AG09309 (cell line): Measurements from ENCODE around the gene B3GALT4.
A peak's percentile ranks its signal among the peaks of the same experiment; 100 is the strongest.

Experiments
- DNase-seq: peaks from one replicate; pipeline ENCODE4 v3.0.0-alpha.2; 2010; ENCODE audit warnings: low read depth
- H3K4me3 ChIP-seq: 2 replicates; pipeline ENCODE4 v1.5.1; 2011; ENCODE audit warnings: mild to moderate bottlenecking, low read depth, low read length, moderate library complexity; ENCODE audit not compliant: control insufficient read depth
- TF ChIP-seq, protein P1 (sequence below): IDR thresholded peaks from 2 replicates; pipeline ENCODE4 v1.5.1; 2011; ENCODE audit warnings: mild to moderate bottlenecking, low read depth, low read length, inconsistent platforms; ENCODE audit not compliant: insufficient read depth, control insufficient read depth; ENCODE audit errors: missing control alignments

Gene B3GALT4

DNA sequence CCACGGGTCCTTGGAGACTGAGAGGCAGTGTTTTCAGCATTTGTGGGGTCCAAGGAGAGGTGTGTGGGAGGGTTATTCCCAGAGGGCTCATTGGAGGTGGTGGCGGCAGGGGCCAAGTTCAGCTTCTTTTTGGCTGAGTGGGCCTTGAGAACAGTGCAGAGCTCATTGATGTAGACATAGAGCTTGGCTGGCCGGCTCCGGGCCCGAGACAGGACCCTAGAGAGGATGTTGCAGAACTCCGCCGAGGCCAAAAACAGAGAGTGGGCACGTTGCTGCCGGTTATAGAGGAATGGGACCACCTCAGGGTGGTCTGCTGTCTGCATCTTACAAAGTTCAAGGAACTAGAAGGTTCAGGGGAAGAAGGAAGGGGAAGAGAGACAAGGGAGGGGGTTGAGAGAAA, 44.3 kb downstream of the B3GALT4 start:
- H3K4me3 ChIP-seq, result no peak overlapping the region
- TF ChIP-seq, protein P1, sequence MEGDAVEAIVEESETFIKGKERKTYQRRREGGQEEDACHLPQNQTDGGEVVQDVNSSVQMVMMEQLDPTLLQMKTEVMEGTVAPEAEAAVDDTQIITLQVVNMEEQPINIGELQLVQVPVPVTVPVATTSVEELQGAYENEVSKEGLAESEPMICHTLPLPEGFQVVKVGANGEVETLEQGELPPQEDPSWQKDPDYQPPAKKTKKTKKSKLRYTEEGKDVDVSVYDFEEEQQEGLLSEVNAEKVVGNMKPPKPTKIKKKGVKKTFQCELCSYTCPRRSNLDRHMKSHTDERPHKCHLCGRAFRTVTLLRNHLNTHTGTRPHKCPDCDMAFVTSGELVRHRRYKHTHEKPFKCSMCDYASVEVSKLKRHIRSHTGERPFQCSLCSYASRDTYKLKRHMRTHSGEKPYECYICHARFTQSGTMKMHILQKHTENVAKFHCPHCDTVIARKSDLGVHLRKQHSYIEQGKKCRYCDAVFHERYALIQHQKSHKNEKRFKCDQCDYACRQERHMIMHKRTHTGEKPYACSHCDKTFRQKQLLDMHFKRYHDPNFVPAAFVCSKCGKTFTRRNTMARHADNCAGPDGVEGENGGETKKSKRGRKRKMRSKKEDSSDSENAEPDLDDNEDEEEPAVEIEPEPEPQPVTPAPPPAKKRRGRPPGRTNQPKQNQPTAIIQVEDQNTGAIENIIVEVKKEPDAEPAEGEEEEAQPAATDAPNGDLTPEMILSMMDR, result no peak
- DNase-seq, result no peak

- DNase-seq, result no peak
- TF ChIP-seq, protein P1, result no peak
- peak overlapping the region; percentile 55 for H3K4me3 ChIP-seq
Observed at GRCh38 chr6:33323623-33323948, 46.7 kb downstream of the B3GALT4 start.

- no peak overlapping the region for H3K4me3 ChIP-seq
- DNase-seq, result no peak
Observed at GRCh38 chr6:33324125-33324524, 47.2 kb downstream of the B3GALT4 start.

More at GRCh38 chr6:33324125-33324524, 47.2 kb downstream of the B3GALT4 start:
- TF ChIP-seq, protein P1, result no peak
